HG02759 (cell line): ENCODE data around the gene FBXL17.
A peak's percentile ranks its signal among the peaks of the same experiment; 100 is the strongest.
"Not testable (repeated sequence)": the region's sequence is repeated elsewhere in the genome, so short reads cannot be mapped to it uniquely, and the experiment has no call there.

Source experiments
- ATAC-seq: cut with Tn5 transposase; IDR thresholded peaks from one replicate; pipeline ENCODE4 v1.9.1; 2021; ENCODE audit warnings: mild to moderate bottlenecking, moderate library complexity; ENCODE audit not compliant: unreplicated experiment

The FBXL17 gene

GRCh38 chr5:108171759-108172158 is 210.1 kb downstream of the FBXL17 start:
- no peak for ATAC-seq

- no peak for ATAC-seq
Measured at GRCh38 chr5:108168915-108169314, 213.0 kb downstream of the FBXL17 start.

- no peak for ATAC-seq
Measured at GRCh38 chr5:108167174-108167573, 214.7 kb downstream of the FBXL17 start.

GRCh38 chr5:108164574-108164973 is 217.3 kb downstream of the FBXL17 start:
- ATAC-seq, result no peak

- not testable (repeated sequence) for ATAC-seq
Measured at GRCh38 chr5:108152854-108153253, 229.0 kb downstream of the FBXL17 start.

GRCh38 chr5:108149369-108149768 is 232.5 kb downstream of the FBXL17 start:
- no peak for ATAC-seq

DNA sequence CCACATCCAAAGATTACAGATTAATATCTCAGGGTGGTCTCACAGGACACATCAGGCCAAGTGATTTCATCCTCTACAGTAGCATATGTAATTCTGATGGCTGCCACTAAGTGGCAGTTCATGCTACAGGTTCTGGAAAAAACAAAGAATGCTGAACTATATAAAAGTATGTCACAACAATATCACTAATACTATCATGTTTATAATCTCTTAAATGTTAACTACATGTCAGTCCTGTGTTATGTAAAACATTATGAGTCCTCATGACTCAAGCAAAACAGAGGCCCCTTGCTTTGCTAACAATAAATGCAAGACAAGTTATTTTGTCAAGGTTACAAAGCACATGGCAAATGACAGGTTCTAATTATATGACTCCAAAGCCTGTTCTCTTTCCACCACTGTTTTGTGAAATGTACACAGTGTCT is 233.2 kb downstream of the FBXL17 start:
- peak; percentile 74 for ATAC-seq

DNA sequence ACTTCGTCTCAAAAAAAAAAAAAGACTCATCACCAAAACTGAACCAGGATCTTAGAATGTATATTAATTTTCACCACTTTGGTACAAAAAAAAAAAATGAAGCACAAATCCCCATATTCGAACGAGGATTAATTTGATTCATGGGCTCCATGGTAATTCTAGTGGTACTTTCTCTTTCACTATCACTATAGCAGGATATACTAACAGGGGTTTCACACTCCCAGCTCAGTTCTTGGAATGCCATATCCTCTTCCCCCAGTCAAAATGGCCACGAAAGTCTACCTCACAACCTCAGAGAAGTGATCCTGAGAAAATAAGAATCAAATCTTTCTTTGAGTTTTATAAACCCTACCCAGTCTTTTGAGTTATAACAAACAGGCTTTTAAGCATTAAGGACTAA is 235.7 kb downstream of the FBXL17 start:
- ATAC-seq, result no peak

- ATAC-seq, result no peak
Measured at GRCh38 chr5:108145351-108145750, 236.5 kb downstream of the FBXL17 start.

- no peak for ATAC-seq
Measured at GRCh38 chr5:108144332-108144731, 237.6 kb downstream of the FBXL17 start.

DNA sequence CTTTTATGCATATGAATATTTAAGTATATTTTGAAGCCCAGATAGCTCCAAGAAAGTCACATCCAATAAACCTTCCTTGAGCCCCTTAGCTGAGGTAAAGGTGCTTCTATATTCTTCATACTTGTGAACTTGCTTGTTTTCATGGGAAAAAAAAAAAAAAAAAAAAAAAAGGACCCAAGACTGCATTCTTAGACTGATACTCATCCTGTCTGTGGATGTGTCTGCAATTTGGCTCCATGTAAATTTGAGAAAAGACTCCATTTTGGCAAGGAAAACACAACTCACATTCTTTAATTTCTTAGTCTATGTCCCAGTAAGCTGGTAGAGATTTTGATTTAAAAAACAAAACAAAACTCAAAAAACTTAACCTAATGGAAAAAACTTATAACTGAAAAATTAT is 238.3 kb downstream of the FBXL17 start:
- no peak for ATAC-seq

GRCh38 chr5:108141676-108142075 is 240.2 kb downstream of the FBXL17 start:
- no peak for ATAC-seq

- no peak for ATAC-seq
Measured at GRCh38 chr5:108136493-108136892, 245.4 kb downstream of the FBXL17 start.

DNA sequence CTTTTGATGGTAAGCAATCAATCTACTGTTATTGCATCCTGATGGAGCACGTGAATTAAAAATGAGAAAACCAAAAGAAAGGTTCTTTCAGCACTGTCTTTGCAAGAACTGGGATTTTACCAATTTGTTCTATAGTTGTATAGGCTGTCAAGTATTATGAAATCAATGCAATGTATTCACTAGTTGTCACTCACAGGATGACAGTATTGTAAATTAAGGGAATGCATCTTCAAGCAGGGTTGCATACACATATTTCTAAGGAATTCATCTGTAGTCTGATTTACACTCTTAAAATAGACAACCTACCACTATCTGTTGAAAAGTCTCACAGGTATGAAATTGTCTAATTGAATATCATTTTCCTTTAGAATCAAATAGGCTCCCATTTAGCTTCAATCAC is 252.8 kb downstream of the FBXL17 start:
- ATAC-seq, result no peak

- no peak for ATAC-seq
Measured at GRCh38 chr5:108125771-108126511, 256.0 kb downstream of the FBXL17 start.

GRCh38 chr5:108124596-108124995 is 257.3 kb downstream of the FBXL17 start:
- ATAC-seq, result no peak

GRCh38 chr5:108122702-108123101 is 259.2 kb downstream of the FBXL17 start:
- no peak for ATAC-seq

DNA sequence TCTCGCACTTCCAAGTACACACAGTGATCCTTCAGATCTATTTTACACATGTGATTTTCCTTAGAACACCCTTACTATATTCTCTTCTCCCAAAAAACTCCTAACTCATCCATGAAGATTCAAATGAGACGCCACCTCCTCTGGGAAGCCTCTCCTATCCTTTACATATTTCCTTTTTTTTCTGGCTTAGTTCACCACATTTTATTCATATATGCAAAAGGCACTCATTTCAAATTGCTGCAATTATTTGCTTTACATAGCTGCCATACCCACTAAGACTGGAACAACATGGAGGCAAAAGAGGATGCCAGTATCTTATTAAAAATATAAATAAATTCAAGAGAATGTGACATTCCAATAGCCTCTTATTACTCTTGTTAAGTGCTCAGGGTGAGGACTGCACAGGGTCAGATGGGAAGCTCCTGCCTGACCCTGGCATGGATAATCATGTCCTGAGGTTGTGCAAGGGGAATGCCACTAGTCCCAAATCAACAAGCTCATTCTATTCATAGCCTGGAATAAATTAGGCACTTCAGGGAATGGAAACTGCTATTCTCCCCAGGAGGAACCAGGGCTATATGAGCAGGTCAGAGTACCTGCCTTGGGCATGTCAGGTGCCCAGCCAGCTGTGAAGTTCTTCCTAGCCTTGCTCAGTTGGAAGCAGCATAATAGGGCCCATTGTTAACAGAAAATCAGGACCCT is 262.9 kb downstream of the FBXL17 start:
- ATAC-seq, result no peak

- no peak for ATAC-seq
Measured at GRCh38 chr5:108115673-108116072, 266.2 kb downstream of the FBXL17 start.

DNA sequence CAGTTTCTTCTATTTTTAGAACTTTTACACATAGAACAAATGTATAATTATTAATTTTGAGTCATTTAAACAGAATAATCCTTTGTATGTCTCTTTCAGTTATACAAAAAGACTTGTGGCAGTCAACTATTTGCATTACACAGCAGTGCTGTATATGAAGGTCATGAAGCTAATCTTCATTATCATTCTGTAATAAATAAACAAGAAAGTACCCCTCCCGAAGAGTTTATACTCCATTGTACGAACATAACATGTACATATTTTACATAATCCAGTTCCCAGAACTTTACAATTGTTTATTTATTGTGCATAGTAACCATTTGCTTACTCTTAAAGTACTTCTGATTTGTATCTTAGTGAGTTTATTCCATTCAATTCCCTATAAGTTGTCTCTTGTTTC is 267.9 kb downstream of the FBXL17 start:
- ATAC-seq, result no peak

GRCh38 chr5:108111736-108112135 is 270.2 kb downstream of the FBXL17 start:
- ATAC-seq, result no peak

DNA sequence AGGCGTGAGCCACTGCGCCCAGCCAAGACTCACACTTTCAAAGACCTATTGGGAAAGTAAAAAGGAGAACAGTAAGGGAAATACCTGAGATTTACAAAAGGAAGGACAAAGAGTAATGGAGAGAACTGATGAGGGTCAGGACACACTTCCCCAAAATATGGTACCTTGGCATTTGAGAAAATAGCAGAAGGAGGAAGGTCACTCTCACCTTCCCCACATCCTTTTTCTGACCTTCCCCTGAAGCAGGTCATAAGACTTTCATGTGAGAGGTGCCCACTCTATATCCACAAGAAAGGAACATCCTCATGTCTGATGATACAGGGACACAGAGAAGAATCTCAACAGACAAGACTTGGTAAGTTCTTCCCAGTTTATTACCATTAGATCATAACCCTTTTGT is 272.8 kb downstream of the FBXL17 start:
- ATAC-seq, result no peak
